ENCODE results near the gene SNAPC5.
"Not testable (repeated sequence)": the region's sequence is repeated elsewhere in the genome, so short reads cannot be mapped to it uniquely, and the experiment has no call there.

The SNAPC5 gene

GRCh38 chr15:66472176-66472999 is 25.2 kb downstream of the SNAPC5 start:
- H3K36me3 ChIP-seq (ENCODE audit: control insufficient read depth in 1 of 2, insufficient read depth in 2 of 2, low read length in 2 of 2), result no peaks in the 10 kb centered on the region
- no peak overlapping the region for H3K4me3 ChIP-seq (ENCODE audit: low read depth in 1 of 2, low read length in 2 of 2)
- no peaks in the 10 kb centered on the region for H3K9me3 ChIP-seq (ENCODE audit: control insufficient read depth in 1 of 2, low read length in 2 of 2)
- no peaks in the 10 kb centered on the region for H3K27me3 ChIP-seq (ENCODE audit: low read depth, low read length)
- no peaks in the 10 kb centered on the region for H3K4me1 ChIP-seq (ENCODE audit: control insufficient read depth in 1 of 2, insufficient read depth in 2 of 2, low read length in 2 of 2)
- no peak overlapping the region for H3K27ac ChIP-seq (ENCODE audit: low read length)

- not testable (repeated sequence) for H3K4me1 ChIP-seq (ENCODE audit: control insufficient read depth in 1 of 2, insufficient read depth in 2 of 2, low read length in 2 of 2); H3K4me3 ChIP-seq (ENCODE audit: low read depth in 1 of 2, low read length in 2 of 2); H3K36me3 ChIP-seq (ENCODE audit: control insufficient read depth in 1 of 2, insufficient read depth in 2 of 2, low read length in 2 of 2); H3K9me3 ChIP-seq (ENCODE audit: control insufficient read depth in 1 of 2, low read length in 2 of 2); H3K27me3 ChIP-seq (ENCODE audit: low read depth, low read length); H3K27ac ChIP-seq (ENCODE audit: low read length)
Observed at GRCh38 chr15:66470825-66471224, 26.7 kb downstream of the SNAPC5 start.

- not testable (repeated sequence) for H3K9me3 ChIP-seq (ENCODE audit: control insufficient read depth in 1 of 2, low read length in 2 of 2); H3K4me3 ChIP-seq (ENCODE audit: low read depth in 1 of 2, low read length in 2 of 2); H3K36me3 ChIP-seq (ENCODE audit: control insufficient read depth in 1 of 2, insufficient read depth in 2 of 2, low read length in 2 of 2); H3K27me3 ChIP-seq (ENCODE audit: low read depth, low read length); H3K27ac ChIP-seq (ENCODE audit: low read length); H3K4me1 ChIP-seq (ENCODE audit: control insufficient read depth in 1 of 2, insufficient read depth in 2 of 2, low read length in 2 of 2)
Observed at GRCh38 chr15:66467162-66468040, 30.2 kb downstream of the SNAPC5 start.

GRCh38 chr15:66465294-66465693 is 32.3 kb downstream of the SNAPC5 start:
- not testable (repeated sequence) for H3K27ac ChIP-seq (ENCODE audit: low read length); H3K27me3 ChIP-seq (ENCODE audit: low read depth, low read length); H3K36me3 ChIP-seq (ENCODE audit: control insufficient read depth in 1 of 2, insufficient read depth in 2 of 2, low read length in 2 of 2); H3K4me3 ChIP-seq (ENCODE audit: low read depth in 1 of 2, low read length in 2 of 2); H3K9me3 ChIP-seq (ENCODE audit: control insufficient read depth in 1 of 2, low read length in 2 of 2)
- H3K4me1 ChIP-seq (ENCODE audit: control insufficient read depth in 1 of 2, insufficient read depth in 2 of 2, low read length in 2 of 2), result peaks cover 0 to 11% of the 10 kb centered on the region in 2 donors

GRCh38 chr15:66462627-66463026 is 34.9 kb downstream of the SNAPC5 start:
- Histone ChIP-seq H3K4me3 (ENCODE audit: low read depth in 1 of 2, low read length in 2 of 2) (no peak overlapping the region), H3K4me1 (ENCODE audit: control insufficient read depth in 1 of 2, insufficient read depth in 2 of 2, low read length in 2 of 2) (peaks cover 0 to 11% of the 10 kb centered on the region in 2 donors), H3K27ac (ENCODE audit: low read length) (no peak overlapping the region), H3K9me3 (ENCODE audit: control insufficient read depth in 1 of 2, low read length in 2 of 2) (no peaks in the 10 kb centered on the region), H3K27me3 (ENCODE audit: low read depth, low read length) (no peaks in the 10 kb centered on the region), H3K36me3 (ENCODE audit: control insufficient read depth in 1 of 2, insufficient read depth in 2 of 2, low read length in 2 of 2) (no peaks in the 10 kb centered on the region)

GRCh38 chr15:66461917-66462316 is 35.6 kb downstream of the SNAPC5 start:
- no peaks in the 10 kb centered on the region for H3K27me3 ChIP-seq (ENCODE audit: low read depth, low read length)
- no peak overlapping the region for H3K4me3 ChIP-seq (ENCODE audit: low read depth in 1 of 2, low read length in 2 of 2)
- no peak overlapping the region for H3K27ac ChIP-seq (ENCODE audit: low read length)
- H3K9me3 ChIP-seq (ENCODE audit: control insufficient read depth in 1 of 2, low read length in 2 of 2), result no peaks in the 10 kb centered on the region
- H3K4me1 ChIP-seq (ENCODE audit: control insufficient read depth in 1 of 2, insufficient read depth in 2 of 2, low read length in 2 of 2), result peaks cover 0 to 11% of the 10 kb centered on the region in 2 donors
- H3K36me3 ChIP-seq (ENCODE audit: control insufficient read depth in 1 of 2, insufficient read depth in 2 of 2, low read length in 2 of 2), result no peaks in the 10 kb centered on the region

GRCh38 chr15:66461294-66461693 is 36.3 kb downstream of the SNAPC5 start:
- not testable (repeated sequence) for H3K27me3 ChIP-seq (ENCODE audit: low read depth, low read length); H3K4me3 ChIP-seq (ENCODE audit: low read depth in 1 of 2, low read length in 2 of 2); H3K9me3 ChIP-seq (ENCODE audit: control insufficient read depth in 1 of 2, low read length in 2 of 2); H3K36me3 ChIP-seq (ENCODE audit: control insufficient read depth in 1 of 2, insufficient read depth in 2 of 2, low read length in 2 of 2); H3K27ac ChIP-seq (ENCODE audit: low read length)
- H3K4me1 ChIP-seq (ENCODE audit: control insufficient read depth in 1 of 2, insufficient read depth in 2 of 2, low read length in 2 of 2), result peaks cover 0 to 11% of the 10 kb centered on the region in 2 donors

GRCh38 chr15:66459818-66460615 is 37.5 kb downstream of the SNAPC5 start:
- Histone ChIP-seq H3K36me3 (ENCODE audit: control insufficient read depth in 1 of 2, insufficient read depth in 2 of 2, low read length in 2 of 2) (peaks cover 0 to 4% of the 10 kb centered on the region in 2 donors), H3K27ac (ENCODE audit: low read length) (no peak overlapping the region), H3K27me3 (ENCODE audit: low read depth, low read length) (no peaks in the 10 kb centered on the region), H3K4me3 (ENCODE audit: low read depth in 1 of 2, low read length in 2 of 2) (no peak overlapping the region), H3K4me1 (ENCODE audit: control insufficient read depth in 1 of 2, insufficient read depth in 2 of 2, low read length in 2 of 2) (peaks cover 0 to 11% of the 10 kb centered on the region in 2 donors), H3K9me3 (ENCODE audit: control insufficient read depth in 1 of 2, low read length in 2 of 2) (no peaks in the 10 kb centered on the region)

GRCh38 chr15:66456211-66456610 is 41.4 kb downstream of the SNAPC5 start:
- H3K4me1 ChIP-seq (ENCODE audit: control insufficient read depth in 1 of 2, insufficient read depth in 2 of 2, low read length in 2 of 2), result no peaks in the 10 kb centered on the region
- no peak overlapping the region for H3K27ac ChIP-seq (ENCODE audit: low read length)
- no peaks in the 10 kb centered on the region for H3K9me3 ChIP-seq (ENCODE audit: control insufficient read depth in 1 of 2, low read length in 2 of 2)
- H3K4me3 ChIP-seq (ENCODE audit: low read depth in 1 of 2, low read length in 2 of 2), result no peak overlapping the region
- no peaks in the 10 kb centered on the region for H3K27me3 ChIP-seq (ENCODE audit: low read depth, low read length)
- H3K36me3 ChIP-seq (ENCODE audit: control insufficient read depth in 1 of 2, insufficient read depth in 2 of 2, low read length in 2 of 2), result peaks cover 0 to 4% of the 10 kb centered on the region in 2 donors

- H3K36me3 ChIP-seq (ENCODE audit: control insufficient read depth in 1 of 2, insufficient read depth in 2 of 2, low read length in 2 of 2), result peaks cover 0 to 4% of the 10 kb centered on the region in 2 donors
Observed at GRCh38 chr15:66454143-66454542, 43.4 kb downstream of the SNAPC5 start.

More at GRCh38 chr15:66454143-66454542, 43.4 kb downstream of the SNAPC5 start:
- no peak overlapping the region for H3K4me3 ChIP-seq (ENCODE audit: low read depth in 1 of 2, low read length in 2 of 2)
- H3K4me1 ChIP-seq (ENCODE audit: control insufficient read depth in 1 of 2, insufficient read depth in 2 of 2, low read length in 2 of 2), result no peaks in the 10 kb centered on the region
- no peaks in the 10 kb centered on the region for H3K27me3 ChIP-seq (ENCODE audit: low read depth, low read length)
- H3K27ac ChIP-seq (ENCODE audit: low read length), result no peak overlapping the region
- H3K9me3 ChIP-seq (ENCODE audit: control insufficient read depth in 1 of 2, low read length in 2 of 2), result no peaks in the 10 kb centered on the region
